Heart right ventricle (tissue), 16 donors: Measurements from ENCODE around the gene TMEM196. TPM values are rescaled to one million over a fixed set of nuclear protein-coding genes. Genes with fewer than 3 reads are reported as not detected.

Experiments
- ATAC-seq, 8 donors: fragments of 200-7000 bp; cut with Tn5 transposase; one replicate each; pipeline ENCODE4 v1.9.1; 2020; ENCODE audit warnings: mild to moderate bottlenecking in 8 of 8, moderate library complexity in 8 of 8, moderate number of reproducible peaks in 1 of 8
- DNase-seq, 2 donors: peaks; one replicate each; pipeline ENCODE4 v3.0.0-alpha.2; 2020
- H3K27ac ChIP-seq, 10 donors: fragments of 200-600 bp; sonication (generic) in 2 of 10; one replicate each; pipeline versions ENCODE4 v1.5.0 to v1.8.0; 2020 to 2022; ENCODE audit warnings: mild to moderate bottlenecking in 3 of 10
- H3K27me3 ChIP-seq, 7 donors: fragments of 200-600 bp; one replicate each; pipeline ENCODE4 v1.8.0; 2021 to 2022; ENCODE audit warnings: mild to moderate bottlenecking in 2 of 7
- H3K36me3 ChIP-seq, 9 donors: fragments of 200-600 bp; sonication (generic) in 1 of 9; one replicate each; pipeline versions ENCODE4 v1.5.0 to v1.8.0; 2020 to 2022; ENCODE audit warnings: mild to moderate bottlenecking in 2 of 9
- H3K4me1 ChIP-seq, 9 donors: fragments of 200-600 bp; sonication (generic) in 1 of 9; one replicate each; pipeline versions ENCODE4 v1.5.0 to v1.8.0; 2020 to 2022; ENCODE audit warnings: mild to moderate bottlenecking in 4 of 9
- H3K4me3 ChIP-seq, 10 donors: fragments of 200-600 bp; sonication (generic) in 2 of 10; one replicate each; pipeline versions ENCODE4 v1.5.0 to v1.8.0; 2020 to 2022; ENCODE audit warnings: mild to moderate bottlenecking in 7 of 10, moderate library complexity in 2 of 10
- H3K9me3 ChIP-seq, 11 donors: fragments of 200-600 bp in 10 of 11; sonication (generic) in 2 of 11; one replicate each; pipeline versions ENCODE4 v1.5.0 to v1.8.0; 2013 to 2022; ENCODE audit warnings: mild to moderate bottlenecking in 2 of 11, control low read depth in 1 of 11, moderate library complexity in 1 of 11
- CTCF ChIP-seq, 9 donors: fragments of 200-600 bp; sonication (generic) in 2 of 9; IDR thresholded peaks; one replicate each; pipeline versions ENCODE4 v1.5.0 to v1.8.0; 2021 to 2022; ENCODE audit warnings: antibody characterized with exemption in 9 of 9, mild to moderate bottlenecking in 5 of 9, moderate library complexity in 1 of 9
- WGBS, 2 donors: extraction: QIAGEN DNeasy Blood & Tissue Kit; methylation state at CpG; one replicate each; pipeline ENCODE4 v1.1.7; 2013; ENCODE audit warnings: inconsistent platforms in 1 of 2; 5-methylcytosine and 5-hydroxymethylcytosine counted together
- intact Hi-C, 10 donors: fragments of 100-400 bp; cut with DNase I; formaldehyde crosslinking; loops; one replicate each; pipeline versions ENCODE4 v1.11.1 to v1.14.2; 2022
- polyA plus RNA-seq, 2 donors: library from polyadenylated mRNA; stranded (reverse); fragments of 200-250 nt; gene quantifications; one replicate each; pipeline ENCODE4 v1.2.3, GENCODE V29; 2013
- total RNA-seq, 10 donors: library from RNA; stranded (reverse); fragmentation: NEBNext Ultra II Directional in 3 of 10; extraction: Animal tissue kit (Norgen Biotek cat#: 25700) in 3 of 10; gene quantifications; one replicate each; pipeline versions ENCODE4 v1.2.1 to v1.2.4, GENCODE V29; 2021 to 2023
- donor health status: Arrhythmogenic right ventricular cardiomyopathy.
- donor health status: ischemic (EF 13 %, LVEDD 7.1; RV severe dilation, severe dysfunction).
- donor health status: healthy with polysubstance abuse.
- donor health status: DM: no; HTN: yes; CAD: no.
- donor health status: DM: no; HTN: no; CAD: no.
- donor health status: ischemic (EF 25% LVEDD 6.9; RV normal size, moderate dysfunction).
- donor health status: ischemic (EF 25% LVEDD 5.7; RV mildly dilated, moderate dysfunction).
- donor health status: healthy.
- donor health status: DM: yes; HTN: yes; CAD: no.
- donor health status: Ischemic cardiomyopathy.
- donor health status: ischemic (EF 35%, LVEDD 5.7; RV mildly dilated, moderate dysfunction).
- donor health status: nonischemic (EF 11% LVEDD 7.7; RV severe dilation, severe dysfunction).
- donor health status: DM: yes; HTN: yes; CAD: no.
- donor health status: PGD.
- donor health status: ischemic (EF 29% LVEDD 5.4; RV normal size, mild dysfunction).
- donor health status: nonischemic (EF 23%, LVEDD 6.1; RV moderate dilation, normal function).

The TMEM196 gene
- total and polyA plus RNA-seq, 12 donors = not detected

- intact Hi-C loops = no loop called here
- Histone ChIP-seq H3K27ac (no peak overlapping the region), H3K4me3 (no peak overlapping the region), H3K27me3 (peaks cover 0 to 58% (median 48%) of the 10 kb centered on the region in 7 donors), H3K4me1 (peaks cover 0 to 11% (median 4%) of the 10 kb centered on the region in 9 donors), H3K36me3 (no peaks in the 10 kb centered on the region), H3K9me3 (no peaks in the 10 kb centered on the region)
- TF ChIP-seq CTCF (IDR thresholded peaks at IDR 0.05) = no peak
- no peak for ATAC-seq
- WGBS, 2 donors = 3 to 4% methylated on average over 17 of the region's 17 CpGs
- no peak for DNase-seq
Measured at GRCh38 chr7:19772306-19772705, 1.1 kb downstream of the TMEM196 start.

- Histone ChIP-seq H3K27ac (no peak overlapping the region), H3K27me3 (no peaks in the 10 kb centered on the region), H3K4me3 (no peak overlapping the region), H3K4me1 (no peaks in the 10 kb centered on the region), H3K36me3 (no peaks in the 10 kb centered on the region), H3K9me3 (no peaks in the 10 kb centered on the region)
- no peak for ATAC-seq
- WGBS, 2 donors = 74 to 77% methylated on average over 3 of the region's 3 CpGs
- DNase-seq = no peak
- intact Hi-C loops = no loop called here
- TF ChIP-seq CTCF (IDR thresholded peaks at IDR 0.05) = no peak
Measured at GRCh38 chr7:19762631-19763030, 10.8 kb downstream of the TMEM196 start.

GRCh38 chr7:19754521-19755116 lies 18.8 kb downstream of the TMEM196 start:
- H3K27ac ChIP-seq = no peak overlapping the region
- no peaks in the 10 kb centered on the region for H3K9me3 ChIP-seq
- peak; percentile 10 to 75 (median 66) for TF ChIP-seq CTCF (IDR thresholded peaks at IDR 0.05)
- no peaks in the 10 kb centered on the region for H3K4me1 ChIP-seq
- 31 to 32% methylated on average over 6 of the region's 6 CpGs for WGBS, 2 donors
- H3K4me3 ChIP-seq = no peak overlapping the region
- intact Hi-C loops = loop anchor here in 6 of 10 donors (2.0 to 10.0 kb wide), 4 partner anchors 400 to 844 kb away; no protein-coding TSS in a partner anchor
- H3K27me3 ChIP-seq = no peaks in the 10 kb centered on the region
- DNase-seq (no peak), ATAC-seq (no peak)
- no peaks in the 10 kb centered on the region for H3K36me3 ChIP-seq

GRCh38 chr7:19752020-19752419 lies 21.4 kb downstream of the TMEM196 start:
- Histone ChIP-seq H3K27ac (no peak overlapping the region), H3K27me3 (no peaks in the 10 kb centered on the region), H3K9me3 (no peaks in the 10 kb centered on the region), H3K36me3 (no peaks in the 10 kb centered on the region), H3K4me3 (no peak overlapping the region), H3K4me1 (no peaks in the 10 kb centered on the region)
- ATAC-seq (no peak), DNase-seq (no peak)
- intact Hi-C loops = loop anchor here in 5 of 10 donors (5.0 to 10.0 kb wide), 3 partner anchors 403 to 845 kb away; no protein-coding TSS in a partner anchor
- TF ChIP-seq CTCF (IDR thresholded peaks at IDR 0.05) = no peak
- 76 to 81% methylated on average over 3 of the region's 3 CpGs for WGBS, 2 donors
